A673 (cell line): ENCODE measurements around the gene DTYMK. TPM values are rescaled to one million over a fixed set of nuclear protein-coding genes. Genes with fewer than 3 reads are reported as not detected.

Experiments used
- BruUV-seq: library from RNA; stranded (reverse); fragments of 400-500 nt; replicated peaks from 2 replicates; lab custom pipeline; 2021; lab: Mats Ljungman, UMichigan
- CTCF ChIA-PET: fragments of 300-600 bp; sonication (Branson Sonifier 250); formaldehyde crosslinking; loops from one replicate; lab custom pipeline; 2022; ENCODE audit warnings: antibody characterized with exemption; lab: Charles Lee
- POLR2A ChIA-PET: fragments of 300-600 bp; sonication (Branson Sonifier 250); formaldehyde crosslinking; loops from one replicate; lab custom pipeline; 2022; ENCODE audit warnings: antibody characterized with exemption; ENCODE audit not compliant: low non-redundant PET; lab: Charles Lee
- DNase-seq: peaks from one replicate; pipeline ENCODE4 v3.0.0-alpha.2; 2015; ENCODE audit warnings: low spot score
- H3K27ac ChIP-seq: fragments of 200-600 bp; sonication (generic); 2 replicates; pipeline ENCODE4 v1.5.1; 2016; ENCODE audit warnings: mixed run types, low read depth, mild to moderate bottlenecking, mixed read lengths, antibody characterized with exemption, low read length; ENCODE audit not compliant: poor library complexity, severe bottlenecking
- H3K27me3 ChIP-seq: fragments of 200-600 bp; sonication (generic); replicated peaks from 2 replicates; pipeline ENCODE4 v1.6.1; 2017; ENCODE audit warnings: mixed run types, low read depth, mild to moderate bottlenecking, mixed read lengths, antibody characterized with exemption, low read length; ENCODE audit not compliant: insufficient read depth, poor library complexity
- H3K36me3 ChIP-seq: fragments of 200-600 bp; sonication (generic); 2 replicates; pipeline ENCODE4 v1.6.1; 2016; ENCODE audit warnings: mixed run types, mild to moderate bottlenecking, mixed read lengths, antibody characterized with exemption, low read length; ENCODE audit not compliant: insufficient read depth, poor library complexity, severe bottlenecking
- H3K4me1 ChIP-seq: fragments of 200-600 bp; sonication (generic); 2 replicates; pipeline ENCODE4 v1.6.1; 2017; ENCODE audit warnings: mixed run types, mild to moderate bottlenecking, mixed read lengths, antibody characterized with exemption, low read length; ENCODE audit not compliant: insufficient read depth, poor library complexity, severe bottlenecking
- H3K4me3 ChIP-seq: fragments of 200-600 bp; sonication (generic); 2 replicates; pipeline ENCODE4 v1.5.1; 2016; ENCODE audit warnings: low read depth, mixed run types, mild to moderate bottlenecking, mixed read lengths, low read length; ENCODE audit not compliant: poor library complexity, severe bottlenecking
- H3K9me3 ChIP-seq: fragments of 200-600 bp; sonication (generic); 2 replicates; pipeline ENCODE4 v1.6.1; 2016; ENCODE audit warnings: mixed run types, low read depth, mild to moderate bottlenecking, mixed read lengths, antibody characterized with exemption, low read length; ENCODE audit not compliant: poor library complexity, severe bottlenecking
- CTCF ChIP-seq: fragments of 300-800, 200-600 bp; sonication (generic); conservative IDR thresholded peaks from 2 replicates; pipeline ENCODE4 v1.5.1; 2017; ENCODE audit warnings: low read depth, mild to moderate bottlenecking, antibody characterized with exemption, low read length, moderate library complexity, mixed read lengths
- EZH2 ChIP-seq: fragments of 200-600 bp; sonication (generic); IDR thresholded peaks from 2 replicates; pipeline ENCODE4 v1.6.1; 2017; ENCODE audit warnings: borderline replicate concordance, low read depth, mild to moderate bottlenecking, mixed read lengths, antibody characterized with exemption, low read length; ENCODE audit not compliant: poor library complexity, severe bottlenecking
- intact Hi-C: fragments of 100-400 bp; cut with micrococcal nuclease; formaldehyde crosslinking; loops from one replicate; pipeline ENCODE4 v1.10.0; 2022; ENCODE audit not compliant: unreplicated experiment
- total RNA-seq: library from RNA; stranded (reverse); gene quantifications from 2 replicates; pipeline ENCODE4 v1.2.3, GENCODE V29; 2021

Gene DTYMK
- total RNA-seq, 1 experiment from 2014 or later = 139 TPM

- Histone ChIP-seq H3K9me3 (peaks cover 3% of the 10 kb centered on the region), H3K27ac (no peak overlapping the region), H3K36me3 (peaks cover 11% of the 10 kb centered on the region), H3K4me3 (no peak overlapping the region), H3K27me3 (no peaks in the 10 kb centered on the region), H3K4me1 (peaks cover 5% of the 10 kb centered on the region)
- POLR2A ChIA-PET = no interaction called here
- DNase-seq = no peak
- intact Hi-C loops = no loop called here
- BruUV-seq = no TSS peak
- no peak for TF ChIP-seq EZH2
- no peak for TF ChIP-seq CTCF
- CTCF ChIA-PET = interaction anchor here (0.6 kb wide), 1 partner anchor 8 kb away, joined by 3 read pairs; no protein-coding TSS in a partner anchor
Observed at GRCh38 chr2:241728000-241728399, 41.4 kb upstream of the DTYMK start.

GRCh38 chr2:241726459-241726858 lies 39.8 kb upstream of the DTYMK start:
- no TSS peak for BruUV-seq

GRCh38 chr2:241724975-241725870 lies 38.6 kb upstream of the DTYMK start:
- Histone ChIP-seq H3K9me3 (peaks cover 13% of the 10 kb centered on the region), H3K4me1 (no peaks in the 10 kb centered on the region), H3K36me3 (peaks cover 39% of the 10 kb centered on the region), H3K4me3 (no peak overlapping the region), H3K27ac (no peak overlapping the region), H3K27me3 (no peaks in the 10 kb centered on the region)
- no TSS peak for BruUV-seq
- POLR2A ChIA-PET = no interaction called here
- intact Hi-C loops = no loop called here
- DNase-seq = no peak
- TF ChIP-seq CTCF (no peak), EZH2 (no peak)
- CTCF ChIA-PET = no interaction called here

More at GRCh38 chr2:241726459-241726858, 39.8 kb upstream of the DTYMK start:
- intact Hi-C loops = no loop called here
- ChIA-PET POLR2A (no interaction called here), CTCF (no interaction called here)
- peaks cover 27% of the 10 kb centered on the region for H3K36me3 ChIP-seq
- TF ChIP-seq EZH2 = no peak
- no peak for TF ChIP-seq CTCF
- no peak for DNase-seq
- peaks cover 5% of the 10 kb centered on the region for H3K4me1 ChIP-seq
- no peak overlapping the region for H3K27ac ChIP-seq
- peaks cover 13% of the 10 kb centered on the region for H3K9me3 ChIP-seq
- no peaks in the 10 kb centered on the region for H3K27me3 ChIP-seq
- H3K4me3 ChIP-seq = no peak overlapping the region
